Natural killer cell treated with Interleukin-12 subunit alpha and Interleukin-12 subunit beta and Interleukin-15 and Interleukin-18, amount 100 ng/mL, for 72 hours (primary cell): ENCODE results near the gene MICOS13. TPM values are rescaled to one million over a fixed set of nuclear protein-coding genes. Genes with fewer than 3 reads are reported as not detected.

Source experiments
- ATAC-seq, 2 donors: fragments of 150-1000 bp; cut with Tn5 transposase in 1 of 2; sonication (Bioruptor Pico), chemical (Tn5 transposase) in 1 of 2; 2 replicates each; pipeline ENCODE4 v1.10.0; 2021
- DNase-seq: peaks from one replicate; pipeline ENCODE4 v3.0.0; 2022; ENCODE audit warnings: low spot score
- H3K27ac Mint-ChIP-seq, 2 donors: 1 replicate in 1 of 2; 2 replicates in 1 of 2; pipeline ENCODE4 v1.8.0; 2022; ENCODE audit warnings: mixed read lengths in 2 of 2, mild to moderate bottlenecking in 1 of 2, moderate library complexity in 1 of 2
- H3K27me3 Mint-ChIP-seq, 2 donors: 1 replicate in 1 of 2; 2 replicates in 1 of 2; pipeline ENCODE4 v1.8.0; 2022; ENCODE audit warnings: mixed read lengths in 2 of 2
- H3K36me3 Mint-ChIP-seq: one replicate; pipeline ENCODE4 v1.8.0; 2022; ENCODE audit warnings: mixed read lengths
- H3K4me1 Mint-ChIP-seq, 2 donors: 1 replicate in 1 of 2; 2 replicates in 1 of 2; pipeline ENCODE4 v1.8.0; 2022; ENCODE audit warnings: low read depth in 2 of 2, mixed read lengths in 2 of 2, mild to moderate bottlenecking in 1 of 2
- H3K4me3 Mint-ChIP-seq: one replicate; pipeline ENCODE4 v1.8.0; 2022; ENCODE audit warnings: mixed read lengths
- H3K9me3 Mint-ChIP-seq: 2 replicates; pipeline ENCODE4 v1.8.0; 2022; ENCODE audit warnings: mixed read lengths
- total RNA-seq, 2 donors: library from RNA; stranded (reverse); gene quantifications; one replicate each; pipeline ENCODE4 v1.2.3, GENCODE V29; 2022

The MICOS13 gene
- total RNA-seq, 2 donors from 2014 or later, result 40.7 to 41.4 TPM

DNA sequence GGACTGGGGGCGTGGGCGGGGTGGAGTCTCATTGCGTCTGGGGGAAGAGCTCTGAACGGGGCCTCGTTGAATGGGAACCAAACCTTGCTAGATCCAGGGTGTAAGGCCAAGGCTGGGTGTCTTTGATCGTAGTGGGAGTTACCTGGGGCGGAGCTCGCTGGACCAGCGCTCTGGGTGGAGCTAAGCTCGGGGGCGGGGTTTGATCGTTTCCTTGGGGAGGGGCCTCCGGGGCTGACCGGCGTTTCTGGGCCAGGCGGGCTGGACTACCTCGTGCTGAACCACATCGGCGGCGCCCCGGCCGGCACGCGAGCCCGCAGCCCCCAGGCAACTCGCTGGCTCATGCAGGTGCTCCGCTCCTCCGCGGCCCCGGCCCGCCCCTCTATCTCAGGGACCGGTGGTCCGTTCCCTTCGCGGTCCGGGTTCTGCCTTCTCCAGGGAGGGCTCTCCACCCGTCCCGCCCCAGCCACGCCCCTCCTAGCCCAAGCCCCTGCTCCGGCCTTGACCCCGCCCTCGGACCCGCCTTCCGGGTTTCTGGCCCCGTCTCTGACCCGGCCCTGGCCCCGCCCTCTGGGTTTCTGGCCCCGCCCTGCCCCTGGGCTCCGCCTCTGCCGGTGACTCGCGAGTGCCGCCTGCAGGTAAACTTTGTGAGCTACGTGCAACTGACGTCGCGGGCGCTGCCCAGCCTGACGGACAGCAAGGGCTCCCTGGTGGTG, 6.5 kb upstream of the MICOS13 start:
- peak; percentile 99 for DNase-seq
- Mint-ChIP-seq H3K27me3 (no peaks in the 10 kb centered on the region), H3K4me1 (peaks cover 20 to 29% of the 10 kb centered on the region in 2 donors), H3K9me3 (no peaks in the 10 kb centered on the region), H3K4me3 (peak overlapping the region; percentile 76), H3K27ac (peak overlapping the region; percentile 12 to 75), H3K36me3 (peaks cover 7% of the 10 kb centered on the region)
- ATAC-seq, result peak; percentile 88 to 92

DNA sequence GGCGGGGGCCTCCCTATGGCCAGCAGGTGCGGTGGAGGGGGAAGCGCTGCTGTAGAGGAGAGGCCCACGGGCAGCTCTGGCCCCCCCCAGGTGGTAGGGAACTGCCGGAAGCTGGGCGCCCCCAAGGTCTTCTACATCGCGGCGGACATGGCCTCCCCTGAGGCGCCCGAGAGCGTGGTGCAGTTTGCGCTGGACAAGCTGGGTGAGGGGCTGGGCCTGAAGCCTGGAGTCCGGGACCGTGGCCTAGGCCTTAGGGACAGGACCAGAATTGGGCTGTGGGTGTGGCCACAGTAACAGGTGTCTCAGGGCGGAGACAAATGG, 6.0 kb upstream of the MICOS13 start:
- Mint-ChIP-seq H3K36me3 (peaks cover 7% of the 10 kb centered on the region), H3K27ac (peak overlapping the region; percentile 12 to 75), H3K4me3 (peak overlapping the region; percentile 76), H3K27me3 (no peaks in the 10 kb centered on the region), H3K9me3 (no peaks in the 10 kb centered on the region), H3K4me1 (peaks cover 25 to 34% of the 10 kb centered on the region in 2 donors)
- ATAC-seq (no peak), DNase-seq (no peak)

DNA sequence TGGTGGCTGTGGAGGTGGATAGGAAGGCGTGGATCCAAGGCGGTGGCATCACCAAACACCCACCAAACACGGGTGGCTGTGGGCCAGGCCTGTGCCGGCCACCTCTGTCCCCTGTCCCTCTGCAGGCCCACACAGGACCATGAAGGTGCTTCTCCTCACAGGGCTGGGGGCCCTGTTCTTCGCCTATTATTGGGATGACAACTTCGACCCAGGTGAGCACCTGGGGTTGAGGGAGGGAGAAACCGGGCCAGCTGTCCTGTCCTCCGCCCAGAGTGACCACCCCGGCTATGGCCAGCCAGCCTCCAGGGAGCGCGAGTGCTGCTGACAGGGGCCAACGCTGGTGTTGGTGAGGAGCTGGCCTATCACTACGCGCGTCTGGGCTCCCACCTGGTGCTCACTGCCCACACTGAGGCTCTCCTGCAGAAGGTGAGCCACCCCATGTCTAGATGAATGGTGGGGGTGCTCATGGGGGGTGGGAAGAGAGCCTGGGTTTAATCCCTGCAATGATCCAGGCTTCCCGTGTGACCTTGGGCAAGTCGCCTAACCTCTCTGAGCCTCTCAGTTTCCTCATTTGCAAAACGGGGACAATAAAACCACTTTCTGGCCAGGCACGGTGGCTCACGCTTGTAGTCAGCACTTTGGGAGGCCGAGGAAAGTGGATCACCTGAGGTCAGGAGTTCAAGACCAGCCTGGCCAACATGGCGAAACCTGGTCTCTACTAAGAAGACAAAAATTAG, 4.5 kb upstream of the MICOS13 start:
- H3K27ac Mint-ChIP-seq, result no peak overlapping the region
- ATAC-seq (no peak), DNase-seq (no peak)
- H3K4me1 Mint-ChIP-seq, result peaks cover 21 to 30% of the 10 kb centered on the region in 2 donors
- H3K9me3 Mint-ChIP-seq, result no peaks in the 10 kb centered on the region
- H3K4me3 Mint-ChIP-seq, result no peak overlapping the region
- no peaks in the 10 kb centered on the region for H3K27me3 Mint-ChIP-seq
- no peaks in the 10 kb centered on the region for H3K36me3 Mint-ChIP-seq

DNA sequence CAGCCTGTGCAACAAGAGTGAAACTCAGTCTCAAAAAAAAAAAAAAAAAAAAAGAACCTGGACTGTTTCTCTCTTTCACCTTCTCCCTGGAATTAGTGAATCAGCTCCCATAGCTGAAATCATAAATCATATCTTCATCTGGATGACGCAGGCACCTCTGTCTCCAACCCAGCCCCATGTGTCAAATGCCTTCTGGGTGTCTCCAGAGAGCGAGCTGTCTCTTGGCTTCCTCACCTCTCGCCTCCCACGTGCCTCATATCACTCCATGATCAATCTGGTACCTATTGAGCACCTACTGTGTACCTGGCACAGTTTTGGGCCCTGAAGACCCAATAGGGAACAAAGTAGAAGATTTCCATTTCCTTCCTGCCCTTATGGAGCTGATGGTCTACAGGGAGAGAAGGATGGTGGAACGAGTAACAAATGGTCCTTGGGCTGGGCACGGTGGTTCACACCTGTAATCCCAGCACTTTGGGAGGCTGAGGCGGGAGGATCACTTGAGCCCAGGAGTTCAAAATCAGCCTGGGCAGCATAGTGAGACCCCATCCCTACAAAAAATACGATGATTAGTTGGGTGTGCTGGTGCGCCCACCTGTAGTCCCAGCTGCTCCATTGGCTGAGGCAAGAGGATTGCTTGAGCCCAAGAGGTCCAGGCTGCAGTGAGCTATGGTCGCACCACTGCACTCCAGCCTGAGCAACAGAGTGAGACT, 3.0 kb upstream of the MICOS13 start:
- no peak for ATAC-seq
- no peaks in the 10 kb centered on the region for H3K36me3 Mint-ChIP-seq
- H3K4me1 Mint-ChIP-seq, result peaks cover 24 to 28% of the 10 kb centered on the region in 2 donors
- no peaks in the 10 kb centered on the region for H3K9me3 Mint-ChIP-seq
- H3K27me3 Mint-ChIP-seq, result no peaks in the 10 kb centered on the region
- peak overlapping the region; percentile 29 for H3K4me3 Mint-ChIP-seq
- no peak overlapping the region for H3K27ac Mint-ChIP-seq
- DNase-seq, result no peak

DNA sequence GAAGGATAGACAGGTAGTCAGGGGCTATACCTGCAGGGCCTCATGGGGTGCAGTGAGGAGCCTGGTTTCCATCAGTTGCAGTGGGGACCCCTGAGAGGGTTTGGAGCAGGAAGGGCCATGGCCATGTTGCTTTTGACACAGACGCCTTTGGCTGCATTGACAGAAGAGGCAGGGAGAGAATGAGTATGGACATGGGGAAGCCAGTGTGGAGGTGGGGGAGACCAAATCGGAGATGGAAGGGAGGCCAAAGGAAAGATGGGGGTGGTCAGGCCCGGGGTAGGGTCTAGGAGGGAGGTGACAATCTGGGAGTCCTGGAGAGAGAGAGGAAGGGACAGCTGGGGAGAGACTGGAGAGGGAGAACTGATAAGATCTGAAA, 1.8 kb upstream of the MICOS13 start:
- Mint-ChIP-seq H3K36me3 (no peaks in the 10 kb centered on the region), H3K9me3 (no peaks in the 10 kb centered on the region), H3K4me3 (peak overlapping the region; percentile 86), H3K27me3 (no peaks in the 10 kb centered on the region), H3K27ac (peak overlapping the region in 1 of 2 donors; percentile 26), H3K4me1 (peaks cover 24 to 25% of the 10 kb centered on the region in 2 donors)
- DNase-seq (no peak), ATAC-seq (no peak)

DNA sequence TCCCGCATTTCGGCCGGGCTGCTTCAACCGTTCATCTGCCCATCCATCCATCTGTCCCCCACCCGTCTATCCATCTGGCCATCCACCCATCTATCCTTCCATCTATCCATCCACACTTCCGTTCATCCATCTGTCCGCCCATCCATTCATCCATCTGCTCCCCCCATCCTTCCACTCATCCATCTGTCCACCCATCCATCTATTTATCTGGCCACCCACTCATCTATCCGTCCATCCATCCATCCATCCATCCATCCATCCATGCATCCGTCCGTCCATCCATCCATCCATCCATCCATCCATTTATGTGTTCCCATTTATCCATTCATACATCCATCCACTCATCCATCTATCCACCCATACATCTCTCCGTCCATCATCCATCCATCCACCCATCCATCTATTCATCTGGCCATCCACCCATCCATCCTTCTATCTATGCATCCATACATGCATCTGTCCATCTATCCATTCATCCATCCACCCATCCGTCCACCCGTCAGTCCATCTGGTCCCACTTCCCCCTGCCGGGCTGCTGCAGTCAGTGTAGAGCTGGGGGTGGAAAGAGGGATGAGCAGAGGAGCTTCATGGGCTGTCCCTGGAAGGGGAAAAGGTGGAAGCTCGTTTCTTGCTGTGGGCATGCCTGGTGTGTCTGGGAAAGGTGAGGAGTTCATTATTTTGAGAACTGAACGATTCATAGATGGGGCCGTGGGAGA, 1.2 kb upstream of the MICOS13 start:
- no peaks in the 10 kb centered on the region for H3K36me3 Mint-ChIP-seq
- no peak for DNase-seq
- H3K27me3 Mint-ChIP-seq, result no peaks in the 10 kb centered on the region
- H3K27ac Mint-ChIP-seq, result peak overlapping the region; percentile 5 to 26
- peak overlapping the region; percentile 86 for H3K4me3 Mint-ChIP-seq
- no peak for ATAC-seq
- H3K4me1 Mint-ChIP-seq, result peaks cover 24% of the 10 kb centered on the region in 2 donors
- H3K9me3 Mint-ChIP-seq, result no peaks in the 10 kb centered on the region

DNA sequence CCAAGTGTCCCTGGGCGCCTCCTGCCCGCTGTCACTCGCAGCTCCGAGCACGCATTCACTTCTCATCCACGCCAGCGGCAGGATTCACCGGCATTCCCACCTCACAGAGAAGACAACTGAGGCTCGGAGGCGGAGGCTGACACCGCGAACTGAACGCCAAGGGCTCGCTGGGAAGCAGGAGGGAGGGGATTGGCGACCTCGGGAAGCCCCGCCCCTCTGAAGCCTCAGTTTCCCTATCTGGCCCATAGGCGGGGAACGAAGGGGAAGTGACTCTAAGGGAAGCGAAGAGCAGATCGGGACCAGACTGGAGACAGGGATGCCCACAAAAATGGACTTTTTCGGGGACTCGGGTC, 256 bp downstream of the MICOS13 start:
- no peaks in the 10 kb centered on the region for H3K27me3 Mint-ChIP-seq
- DNase-seq (no peak), ATAC-seq (no peak)
- H3K4me3 Mint-ChIP-seq, result peak overlapping the region; percentile 86
- no peaks in the 10 kb centered on the region for H3K9me3 Mint-ChIP-seq
- H3K36me3 Mint-ChIP-seq, result no peaks in the 10 kb centered on the region
- H3K27ac Mint-ChIP-seq, result peak overlapping the region; percentile 85 to 96
- peaks cover 18 to 23% of the 10 kb centered on the region in 2 donors for H3K4me1 Mint-ChIP-seq

DNA sequence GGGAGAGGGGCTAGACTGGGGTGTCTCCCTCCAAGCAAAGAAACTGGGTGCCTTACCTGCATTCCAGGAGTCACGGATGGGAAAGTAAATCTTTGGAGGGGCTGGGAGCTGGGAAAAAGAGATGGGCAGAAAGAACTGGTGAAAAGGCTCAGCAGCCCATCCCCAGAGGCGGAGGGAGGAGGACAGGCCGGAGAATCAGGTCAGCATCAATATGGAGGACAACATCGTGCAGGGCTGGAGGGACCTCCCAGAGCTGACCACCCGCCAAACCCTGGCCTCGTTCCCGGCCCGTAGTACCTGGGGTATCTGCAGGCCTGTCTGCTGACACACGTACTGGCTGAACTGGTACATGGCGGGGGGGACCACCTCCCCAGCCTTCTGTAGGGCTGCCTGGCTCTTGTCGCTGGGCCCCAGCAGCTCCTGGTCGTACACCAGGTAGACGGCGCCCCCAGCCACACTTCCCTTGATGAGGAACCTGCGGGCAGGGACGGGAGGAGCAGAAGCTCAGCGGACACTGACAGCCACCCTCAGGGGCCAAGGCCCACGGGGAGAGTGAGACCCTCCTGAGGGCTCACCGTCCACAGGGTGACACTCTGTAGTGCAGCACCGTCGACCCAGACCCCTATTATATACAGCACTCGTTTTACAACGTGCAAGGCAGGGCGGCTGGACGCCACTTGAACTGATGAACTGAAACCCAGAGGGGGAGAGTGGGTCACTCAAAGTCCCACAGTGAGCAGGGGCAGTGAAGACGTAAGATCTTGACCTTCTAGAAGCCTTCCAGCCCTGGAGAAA, 830 bp downstream of the MICOS13 start:
- Mint-ChIP-seq H3K36me3 (no peaks in the 10 kb centered on the region), H3K27me3 (no peaks in the 10 kb centered on the region), H3K27ac (peak overlapping the region; percentile 85 to 96), H3K4me3 (peak overlapping the region; percentile 86), H3K4me1 (peaks cover 18 to 23% of the 10 kb centered on the region in 2 donors), H3K9me3 (no peaks in the 10 kb centered on the region)
- ATAC-seq (no peak), DNase-seq (no peak)

DNA sequence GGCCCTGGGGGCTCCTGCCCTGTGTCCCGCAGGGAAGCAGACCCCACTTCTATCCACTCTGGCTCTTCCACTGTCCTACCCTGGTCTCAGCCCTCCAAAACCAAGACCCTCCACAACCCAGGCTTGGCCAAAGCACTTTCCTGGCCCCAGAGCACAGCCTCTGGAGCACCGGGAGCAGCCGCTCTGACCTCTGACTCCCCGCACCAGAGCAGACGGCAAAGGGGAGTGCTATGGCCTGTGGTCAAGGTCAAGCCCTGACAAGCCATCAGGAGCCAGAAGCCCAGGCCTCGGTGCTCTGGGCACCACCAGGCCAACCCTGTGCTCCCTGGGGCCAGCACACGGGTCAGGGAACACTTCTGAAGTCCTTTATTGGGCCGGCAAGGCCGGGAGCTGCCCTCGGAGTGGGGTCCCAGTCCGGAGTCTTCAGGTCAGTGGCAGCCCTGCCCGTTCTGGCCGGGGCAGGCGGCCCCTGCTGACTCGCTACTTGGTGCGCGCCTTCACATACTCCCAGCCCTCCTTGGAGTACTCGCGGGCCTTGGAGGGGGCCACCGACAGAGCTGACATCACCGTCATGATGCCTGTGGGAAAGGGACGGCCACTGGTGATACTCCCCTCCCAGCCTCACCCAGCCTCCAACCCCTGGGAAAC, 2.1 kb downstream of the MICOS13 start:
- no peaks in the 10 kb centered on the region for H3K36me3 Mint-ChIP-seq
- DNase-seq, result no peak
- peaks cover 18 to 20% of the 10 kb centered on the region in 2 donors for H3K4me1 Mint-ChIP-seq
- H3K27me3 Mint-ChIP-seq, result no peaks in the 10 kb centered on the region
- H3K27ac Mint-ChIP-seq, result no peak overlapping the region
- no peaks in the 10 kb centered on the region for H3K9me3 Mint-ChIP-seq
- no peak overlapping the region for H3K4me3 Mint-ChIP-seq
- no peak for ATAC-seq

DNA sequence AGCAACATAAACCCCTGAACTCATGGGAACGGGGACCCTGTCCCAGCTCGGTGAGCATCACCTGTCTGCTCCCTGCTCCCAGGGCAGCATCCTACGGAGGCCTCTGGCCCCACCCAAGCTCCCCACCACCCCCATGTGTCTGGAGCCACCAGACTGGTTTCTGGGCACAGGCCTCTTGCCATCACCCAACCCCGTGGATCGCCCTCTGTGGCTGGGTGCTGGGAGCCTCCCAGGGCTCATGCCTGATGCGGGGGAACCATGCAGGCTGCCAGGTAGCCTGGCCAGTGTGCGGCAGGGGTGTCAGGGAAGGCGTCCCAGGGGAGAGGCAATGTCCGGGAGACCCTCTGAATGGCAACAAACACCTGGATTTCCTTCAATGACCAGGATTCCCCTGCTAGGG, 2.7 kb downstream of the MICOS13 start:
- Mint-ChIP-seq H3K36me3 (no peaks in the 10 kb centered on the region), H3K4me1 (peaks cover 18 to 20% of the 10 kb centered on the region in 2 donors), H3K9me3 (no peaks in the 10 kb centered on the region), H3K4me3 (no peak overlapping the region), H3K27ac (no peak overlapping the region), H3K27me3 (no peaks in the 10 kb centered on the region)
- DNase-seq, result no peak
- ATAC-seq, result no peak

DNA sequence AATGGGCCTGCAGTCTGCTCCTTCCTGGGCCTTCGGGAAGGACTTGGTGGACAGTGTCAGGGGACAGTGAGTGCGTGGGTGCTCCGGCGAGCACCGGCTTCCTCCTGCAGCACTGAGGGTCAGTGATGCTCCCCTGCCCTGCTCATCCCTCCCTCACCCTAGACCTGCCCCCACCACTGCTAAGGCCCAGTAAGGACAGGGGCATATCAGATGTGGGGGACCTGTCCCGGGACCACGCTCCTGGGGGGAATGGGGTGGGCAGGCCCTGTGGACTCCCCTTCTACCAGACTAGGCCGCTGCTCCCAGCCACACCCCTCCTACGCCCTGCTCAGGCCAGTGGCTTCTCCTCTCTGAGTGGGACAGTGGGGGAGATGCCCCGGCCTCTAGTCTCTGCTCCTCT, 3.2 kb downstream of the MICOS13 start:
- no peaks in the 10 kb centered on the region for H3K27me3 Mint-ChIP-seq
- no peak overlapping the region for H3K27ac Mint-ChIP-seq
- no peaks in the 10 kb centered on the region for H3K36me3 Mint-ChIP-seq
- H3K4me3 Mint-ChIP-seq, result no peak overlapping the region
- H3K9me3 Mint-ChIP-seq, result no peaks in the 10 kb centered on the region
- no peak for ATAC-seq
- peaks cover 18 to 20% of the 10 kb centered on the region in 2 donors for H3K4me1 Mint-ChIP-seq
- no peak for DNase-seq

DNA sequence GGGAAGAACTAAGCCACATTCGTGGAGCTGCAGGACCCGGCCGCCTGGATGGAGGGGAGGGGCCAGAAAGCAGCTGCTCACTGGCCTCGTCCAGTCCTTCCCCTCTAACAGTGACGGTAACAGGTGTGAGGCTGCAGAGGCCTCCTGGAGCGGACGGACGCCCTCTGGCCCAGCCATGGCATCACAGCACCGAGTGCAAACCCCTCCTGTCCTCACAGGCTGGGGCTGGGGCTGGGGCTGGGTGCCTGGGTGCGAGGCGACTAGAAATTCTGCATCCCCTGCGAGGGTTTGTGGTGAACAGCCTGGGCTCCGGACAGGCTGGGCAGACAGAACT, 3.6 kb downstream of the MICOS13 start:
- no peaks in the 10 kb centered on the region for H3K36me3 Mint-ChIP-seq
- DNase-seq (no peak), ATAC-seq (no peak)
- H3K27ac Mint-ChIP-seq, result no peak overlapping the region
- peaks cover 16 to 19% of the 10 kb centered on the region in 2 donors for H3K4me1 Mint-ChIP-seq
- H3K9me3 Mint-ChIP-seq, result no peaks in the 10 kb centered on the region
- H3K4me3 Mint-ChIP-seq, result no peak overlapping the region
- H3K27me3 Mint-ChIP-seq, result no peaks in the 10 kb centered on the region
